Erythroblast (primary cell): ENCODE results near the gene CFAP46.

Experiments used
- GATA1 ChIP-seq: IDR thresholded peaks from 2 replicates; pipeline ENCODE4 v1.6.1; 2011; ENCODE audit warnings: low read depth, mild to moderate bottlenecking, control low read depth, low read length, moderate library complexity
- POLR2A ChIP-seq: IDR thresholded peaks from 2 replicates; pipeline ENCODE4 v1.6.1; 2011; ENCODE audit warnings: mild to moderate bottlenecking, low read length

DNA sequence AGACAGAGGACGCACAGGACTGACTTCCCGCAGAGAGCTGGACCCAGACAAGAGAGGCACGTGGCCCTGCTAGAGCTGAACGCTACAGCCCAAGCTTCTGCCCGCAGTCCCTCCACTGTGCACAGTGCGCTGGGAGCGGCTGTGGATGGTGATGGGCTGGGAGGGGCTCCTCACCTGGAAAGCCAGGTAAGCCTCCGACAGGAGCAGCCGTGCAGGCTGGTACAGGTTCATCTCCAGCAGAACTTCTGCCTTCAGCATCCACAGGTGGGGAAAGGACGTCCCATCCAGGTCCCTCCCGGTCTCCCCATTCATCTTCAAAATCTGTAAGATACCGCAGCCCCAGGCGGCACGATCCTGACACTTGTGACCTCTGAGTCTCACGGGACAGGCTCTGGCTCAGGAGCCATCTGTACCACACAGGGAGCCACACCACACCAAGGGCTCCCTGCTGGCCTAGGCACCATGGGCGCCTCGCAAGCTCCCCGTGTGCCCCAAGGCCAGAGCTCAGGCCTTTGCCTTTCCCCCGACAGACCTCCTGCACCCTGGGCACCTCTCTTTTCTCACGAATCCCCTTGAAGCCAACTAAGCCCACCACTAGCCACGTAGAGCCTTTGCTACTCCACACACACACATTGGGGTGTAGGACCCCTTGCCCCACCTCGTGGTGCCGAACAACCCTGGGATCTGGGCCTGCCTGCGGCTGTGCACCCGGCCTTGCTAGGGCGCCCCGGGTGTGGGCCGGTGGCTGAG, 76.3 kb downstream of the CFAP46 start:
- TF ChIP-seq POLR2A (no peak), GATA1 (no peak)
